GM12878 (cell line): ENCODE data around the gene DYNC2H1. TPM values are rescaled to one million over a fixed set of nuclear protein-coding genes. Genes with fewer than 3 reads are reported as not detected.

ENCODE experiments used
- ASH2L ChIP-seq: fragments of 300-600, 200-600 bp; sonication (generic); IDR thresholded peaks from 2 replicates; pipeline ENCODE4 v1.6.1; 2017; ENCODE audit warnings: low read depth, mild to moderate bottlenecking, borderline replicate concordance
- BHLHE40 ChIP-seq, 2 experiments: fragments of 450-650 bp in 1 of 2; IDR thresholded peaks; 2 replicates each; pipeline ENCODE4 v1.6.1; 2011 to 2017; ENCODE audit warnings: low read depth in 2 of 2, borderline replicate concordance in 1 of 2, improper control_type of control experiment in 1 of 2, low read length in 1 of 2, mild to moderate bottlenecking in 1 of 2
- EGR1 ChIP-seq, 2 experiments: IDR thresholded peaks; 1 replicate in 1 of 2; 2 replicates in 1 of 2; pipeline ENCODE4 v1.6.1; 2011 to 2012; ENCODE audit warnings: low read depth in 2 of 2, low read length in 2 of 2, borderline replicate concordance in 1 of 2, mild to moderate bottlenecking in 1 of 2, moderate library complexity in 1 of 2
- ESRRA ChIP-seq: IDR thresholded peaks from 2 replicates; pipeline ENCODE4 v1.6.1; 2012; ENCODE audit warnings: mild to moderate bottlenecking, low read length, improper control_type of control experiment
- IRF4 ChIP-seq: IDR thresholded peaks from 2 replicates; pipeline ENCODE4 v1.6.1; 2011; ENCODE audit warnings: low read depth, low read length
- JUNB ChIP-seq: IDR thresholded peaks from 2 replicates; pipeline ENCODE4 v1.6.1; 2016; ENCODE audit warnings: antibody characterized with exemption, mild to moderate bottlenecking
- KAT2A ChIP-seq: conservative IDR thresholded peaks from 2 replicates; pipeline ENCODE4 v1.6.1; 2011; ENCODE audit warnings: low read depth, low read length; ENCODE audit not compliant: control insufficient read depth
- MTA3 ChIP-seq: IDR thresholded peaks from 2 replicates; pipeline ENCODE4 v1.6.1; 2012; ENCODE audit warnings: low read length, inconsistent platforms, borderline replicate concordance
- MYC ChIP-seq: IDR thresholded peaks from 2 replicates; pipeline ENCODE4 v1.6.1; 2011; ENCODE audit warnings: mild to moderate bottlenecking, low read length, moderate library complexity, inconsistent platforms; ENCODE audit not compliant: insufficient read depth, insufficient replicate concordance, insufficient read length, severe bottlenecking
- NFIC ChIP-seq: IDR thresholded peaks from 2 replicates; pipeline ENCODE4 v1.6.1; 2012; ENCODE audit warnings: low read depth, mild to moderate bottlenecking, inconsistent platforms, low read length, moderate library complexity
- NR2C1 ChIP-seq: fragments of 450-650 bp; IDR thresholded peaks from 2 replicates; pipeline ENCODE4 v1.6.1; 2017; ENCODE audit warnings: antibody characterized with exemption, mild to moderate bottlenecking, moderate library complexity
- RAD21 ChIP-seq: IDR thresholded peaks from 2 replicates; pipeline ENCODE4 v1.6.1; 2011; ENCODE audit warnings: mild to moderate bottlenecking, low read depth, low read length, moderate library complexity; ENCODE audit not compliant: insufficient read depth
- RUNX3 ChIP-seq: IDR thresholded peaks from 2 replicates; pipeline ENCODE4 v1.6.1; 2012; ENCODE audit warnings: low read length, inconsistent platforms
- YBX1 ChIP-seq: fragments of 450-650 bp; IDR thresholded peaks from 2 replicates; pipeline ENCODE4 v1.6.1; 2016; ENCODE audit warnings: antibody characterized with exemption
- polyA plus RNA-seq, 11 experiments: library from polyadenylated mRNA; depleted of rRNA in 4 of 11; unstranded in 6 of 11; stranded (reverse) in 5 of 11; fragments of >200 nt; fragmentation: Nextera tagmentation in 4 of 11; fragmentation: Illumina TruSeq in 1 of 11; extraction: Ambion mirVana in 4 of 11; extraction: Trizol in 1 of 11; gene quantifications; 1 replicate in 1 of 11; 2 replicates in 10 of 11; pipeline versions ENCODE4 v1.2.1 to v1.2.3, GENCODE V29; 2011 to 2016; ENCODE audit warnings: inconsistent platforms in 2 of 11, missing spikeins in 2 of 11, low read depth in 1 of 11
- total RNA-seq, 4 experiments: library from RNA; depleted of rRNA in 3 of 4; stranded (reverse); fragments of >200 nt in 3 of 4; fragmentation: Illumina TruSeq in 1 of 4; extraction: Trizol in 1 of 4; gene quantifications; 2 replicates each; pipeline versions ENCODE4 v1.2.1 to v1.2.3, GENCODE V29; 2013 to 2021
- TF ChIP-seq, protein P1 (sequence below): fragments of 450-650 bp; formaldehyde crosslinking; IDR thresholded peaks from 2 replicates; pipeline ENCODE4 v1.4.0; 2020; ENCODE audit warnings: mild to moderate bottlenecking, moderate library complexity
- TF ChIP-seq, protein P2 (sequence below): IDR thresholded peaks from 2 replicates; pipeline ENCODE4 v1.6.1; 2012; ENCODE audit warnings: low read depth, low read length, improper control_type of control experiment
- TF ChIP-seq, protein P3 (sequence below): IDR thresholded peaks from 2 replicates; pipeline ENCODE4 v1.6.1; 2012; ENCODE audit warnings: low read depth, low read length, improper control_type of control experiment
- TF ChIP-seq, protein P4 (sequence below): fragments of 450-650 bp; IDR thresholded peaks from 2 replicates; pipeline ENCODE4 v1.6.1; 2016; ENCODE audit warnings: mild to moderate bottlenecking
- TF ChIP-seq, protein P5 (sequence below): fragments of 450-650 bp; IDR thresholded peaks from 2 replicates; pipeline ENCODE4 v1.6.1; 2018; ENCODE audit warnings: borderline replicate concordance, mild to moderate bottlenecking; ENCODE audit not compliant: partially characterized antibody

Gene DYNC2H1
- total and polyA plus RNA-seq, 10 of the 15 experiments (the other 5 are each of a cell fraction or from before 2014, with no cell fraction given): 0.12 to 3.9 (median 0.23) TPM; not detected in 2

DNA sequence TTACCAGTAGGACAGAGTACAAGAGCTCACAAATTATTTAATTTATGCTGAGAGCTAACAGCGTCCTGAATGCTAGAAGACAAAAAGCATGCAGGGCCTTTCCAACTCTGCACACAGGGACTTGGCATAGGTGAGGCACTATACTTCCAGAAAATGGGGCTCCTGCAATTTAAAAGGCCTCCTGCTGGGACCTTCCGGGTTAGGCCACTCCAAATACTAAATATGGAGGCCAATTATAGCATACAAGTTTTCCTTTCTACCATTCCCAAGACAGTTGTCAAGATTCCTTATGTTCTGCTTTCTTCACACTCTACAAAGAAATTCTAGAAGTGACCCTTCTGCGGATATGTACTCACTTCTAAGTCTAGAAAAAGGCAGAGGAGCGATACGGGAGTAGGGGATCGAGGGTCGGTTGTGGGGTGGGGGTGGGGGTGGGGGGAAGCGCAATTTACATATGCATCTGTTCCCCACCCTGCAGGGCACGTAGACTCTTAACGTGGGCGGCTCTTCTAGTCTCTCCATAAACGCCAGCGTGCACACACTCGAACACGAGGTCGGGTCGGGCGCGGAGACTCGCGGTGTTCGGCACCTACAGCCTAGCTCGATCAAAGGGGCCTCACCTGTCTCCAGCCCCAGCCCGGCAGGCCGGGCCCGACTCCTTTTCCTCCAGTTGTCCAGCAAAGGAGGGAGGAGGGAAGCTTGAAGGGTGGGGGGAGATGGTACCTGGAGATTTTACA is 18.0 kb upstream of the DYNC2H1 start (continued):
- TF ChIP-seq, protein P1, sequence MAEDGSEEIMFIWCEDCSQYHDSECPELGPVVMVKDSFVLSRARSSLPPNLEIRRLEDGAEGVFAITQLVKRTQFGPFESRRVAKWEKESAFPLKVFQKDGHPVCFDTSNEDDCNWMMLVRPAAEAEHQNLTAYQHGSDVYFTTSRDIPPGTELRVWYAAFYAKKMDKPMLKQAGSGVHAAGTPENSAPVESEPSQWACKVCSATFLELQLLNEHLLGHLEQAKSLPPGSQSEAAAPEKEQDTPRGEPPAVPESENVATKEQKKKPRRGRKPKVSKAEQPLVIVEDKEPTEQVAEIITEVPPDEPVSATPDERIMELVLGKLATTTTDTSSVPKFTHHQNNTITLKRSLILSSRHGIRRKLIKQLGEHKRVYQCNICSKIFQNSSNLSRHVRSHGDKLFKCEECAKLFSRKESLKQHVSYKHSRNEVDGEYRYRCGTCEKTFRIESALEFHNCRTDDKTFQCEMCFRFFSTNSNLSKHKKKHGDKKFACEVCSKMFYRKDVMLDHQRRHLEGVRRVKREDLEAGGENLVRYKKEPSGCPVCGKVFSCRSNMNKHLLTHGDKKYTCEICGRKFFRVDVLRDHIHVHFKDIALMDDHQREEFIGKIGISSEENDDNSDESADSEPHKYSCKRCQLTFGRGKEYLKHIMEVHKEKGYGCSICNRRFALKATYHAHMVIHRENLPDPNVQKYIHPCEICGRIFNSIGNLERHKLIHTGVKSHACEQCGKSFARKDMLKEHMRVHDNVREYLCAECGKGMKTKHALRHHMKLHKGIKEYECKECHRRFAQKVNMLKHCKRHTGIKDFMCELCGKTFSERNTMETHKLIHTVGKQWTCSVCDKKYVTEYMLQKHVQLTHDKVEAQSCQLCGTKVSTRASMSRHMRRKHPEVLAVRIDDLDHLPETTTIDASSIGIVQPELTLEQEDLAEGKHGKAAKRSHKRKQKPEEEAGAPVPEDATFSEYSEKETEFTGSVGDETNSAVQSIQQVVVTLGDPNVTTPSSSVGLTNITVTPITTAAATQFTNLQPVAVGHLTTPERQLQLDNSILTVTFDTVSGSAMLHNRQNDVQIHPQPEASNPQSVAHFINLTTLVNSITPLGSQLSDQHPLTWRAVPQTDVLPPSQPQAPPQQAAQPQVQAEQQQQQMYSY (CRISPR knock-in tag): no peak
- no peak for TF ChIP-seq KAT2A
- TF ChIP-seq NR2C1: no peak
- TF ChIP-seq ESRRA: no peak
- TF ChIP-seq MYC: no peak
- peak; percentile 32; the same call in 1 of the 2 replicates for TF ChIP-seq ASH2L
- TF ChIP-seq, protein P2, sequence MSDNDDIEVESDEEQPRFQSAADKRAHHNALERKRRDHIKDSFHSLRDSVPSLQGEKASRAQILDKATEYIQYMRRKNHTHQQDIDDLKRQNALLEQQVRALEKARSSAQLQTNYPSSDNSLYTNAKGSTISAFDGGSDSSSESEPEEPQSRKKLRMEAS: peak; percentile 44; the same call in 1 of the 2 replicates
- peak in 1 of 2 experiments; percentile 72; a peak in 2 of 3 replicates for TF ChIP-seq EGR1 (IDR thresholded peaks at IDR 0.05; ENCODE audit: borderline replicate concordance in 1 of 2, low read depth in 2 of 2, low read length in 2 of 2)
- TF ChIP-seq MTA3: no peak
- TF ChIP-seq NFIC: no peak
- TF ChIP-seq IRF4: no peak
- TF ChIP-seq BHLHE40 (IDR thresholded peaks at IDR 0.05; ENCODE audit: borderline replicate concordance in 1 of 2, low read depth in 2 of 2, low read length in 1 of 2): no peak
- TF ChIP-seq, protein P3, sequence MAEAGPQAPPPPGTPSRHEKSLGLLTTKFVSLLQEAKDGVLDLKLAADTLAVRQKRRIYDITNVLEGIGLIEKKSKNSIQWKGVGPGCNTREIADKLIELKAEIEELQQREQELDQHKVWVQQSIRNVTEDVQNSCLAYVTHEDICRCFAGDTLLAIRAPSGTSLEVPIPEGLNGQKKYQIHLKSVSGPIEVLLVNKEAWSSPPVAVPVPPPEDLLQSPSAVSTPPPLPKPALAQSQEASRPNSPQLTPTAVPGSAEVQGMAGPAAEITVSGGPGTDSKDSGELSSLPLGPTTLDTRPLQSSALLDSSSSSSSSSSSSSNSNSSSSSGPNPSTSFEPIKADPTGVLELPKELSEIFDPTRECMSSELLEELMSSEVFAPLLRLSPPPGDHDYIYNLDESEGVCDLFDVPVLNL: no peak
- TF ChIP-seq RUNX3: no peak
- TF ChIP-seq RAD21: no peak
- TF ChIP-seq JUNB: no peak
- TF ChIP-seq, protein P4, sequence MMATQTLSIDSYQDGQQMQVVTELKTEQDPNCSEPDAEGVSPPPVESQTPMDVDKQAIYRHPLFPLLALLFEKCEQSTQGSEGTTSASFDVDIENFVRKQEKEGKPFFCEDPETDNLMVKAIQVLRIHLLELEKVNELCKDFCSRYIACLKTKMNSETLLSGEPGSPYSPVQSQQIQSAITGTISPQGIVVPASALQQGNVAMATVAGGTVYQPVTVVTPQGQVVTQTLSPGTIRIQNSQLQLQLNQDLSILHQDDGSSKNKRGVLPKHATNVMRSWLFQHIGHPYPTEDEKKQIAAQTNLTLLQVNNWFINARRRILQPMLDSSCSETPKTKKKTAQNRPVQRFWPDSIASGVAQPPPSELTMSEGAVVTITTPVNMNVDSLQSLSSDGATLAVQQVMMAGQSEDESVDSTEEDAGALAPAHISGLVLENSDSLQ: no peak
- no peak for TF ChIP-seq YBX1
- TF ChIP-seq, protein P5, sequence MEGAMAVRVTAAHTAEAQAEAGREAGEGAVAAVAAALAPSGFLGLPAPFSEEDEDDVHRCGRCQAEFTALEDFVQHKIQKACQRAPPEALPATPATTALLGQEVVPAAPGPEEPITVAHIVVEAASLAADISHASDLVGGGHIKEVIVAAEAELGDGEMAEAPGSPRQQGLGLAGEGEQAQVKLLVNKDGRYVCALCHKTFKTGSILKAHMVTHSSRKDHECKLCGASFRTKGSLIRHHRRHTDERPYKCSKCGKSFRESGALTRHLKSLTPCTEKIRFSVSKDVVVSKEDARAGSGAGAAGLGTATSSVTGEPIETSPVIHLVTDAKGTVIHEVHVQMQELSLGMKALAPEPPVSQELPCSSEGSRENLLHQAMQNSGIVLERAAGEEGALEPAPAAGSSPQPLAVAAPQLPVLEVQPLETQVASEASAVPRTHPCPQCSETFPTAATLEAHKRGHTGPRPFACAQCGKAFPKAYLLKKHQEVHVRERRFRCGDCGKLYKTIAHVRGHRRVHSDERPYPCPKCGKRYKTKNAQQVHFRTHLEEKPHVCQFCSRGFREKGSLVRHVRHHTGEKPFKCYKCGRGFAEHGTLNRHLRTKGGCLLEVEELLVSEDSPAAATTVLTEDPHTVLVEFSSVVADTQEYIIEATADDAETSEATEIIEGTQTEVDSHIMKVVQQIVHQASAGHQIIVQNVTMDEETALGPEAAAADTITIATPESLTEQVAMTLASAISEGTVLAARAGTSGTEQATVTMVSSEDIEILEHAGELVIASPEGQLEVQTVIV: no peak
